CD4-positive, alpha-beta T cell treated with Interleukin-6 at 100 ng/mL for 8 hours (primary cell): Measurements from ENCODE around the gene INPP5F.
"Not testable (repeated sequence)": the region's sequence is repeated elsewhere in the genome, so short reads cannot be mapped to it uniquely, and the experiment has no call there.

Source experiments
- DNase-seq: peaks from one replicate; pipeline ENCODE4 v3.0.0-alpha.2; 2020; ENCODE audit warnings: mixed read lengths, low spot score

INPP5F gene

DNA sequence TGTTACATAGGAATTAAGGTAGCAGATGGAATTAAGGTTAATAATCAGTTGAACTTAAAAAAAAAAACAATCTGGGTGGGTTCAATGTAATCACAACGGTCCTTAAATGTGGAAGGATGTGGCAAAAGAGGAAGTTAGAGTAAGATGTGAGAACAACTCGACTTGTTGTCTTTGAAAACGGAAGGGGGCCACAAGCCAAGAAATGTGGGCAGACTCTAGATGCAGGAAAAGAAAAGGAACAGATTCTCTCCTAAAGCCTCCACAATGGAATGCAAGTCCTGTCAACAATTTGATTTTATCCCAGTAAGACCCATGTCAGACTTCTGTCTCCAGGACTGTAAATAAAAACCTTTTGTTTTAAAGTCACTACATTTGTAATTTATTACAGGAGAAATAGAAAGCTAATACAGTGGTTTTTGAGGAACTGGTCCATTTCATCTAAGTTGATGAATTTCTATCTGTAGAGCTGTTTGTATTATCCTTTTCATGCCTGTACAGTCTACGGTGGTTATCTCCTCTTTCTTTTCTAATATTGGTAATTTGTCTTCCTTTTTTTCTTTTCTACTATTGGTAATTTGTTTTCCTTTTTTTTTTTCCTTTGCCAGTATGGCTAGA lies 138.2 kb downstream of the INPP5F start:
- DNase-seq: no peak

DNA sequence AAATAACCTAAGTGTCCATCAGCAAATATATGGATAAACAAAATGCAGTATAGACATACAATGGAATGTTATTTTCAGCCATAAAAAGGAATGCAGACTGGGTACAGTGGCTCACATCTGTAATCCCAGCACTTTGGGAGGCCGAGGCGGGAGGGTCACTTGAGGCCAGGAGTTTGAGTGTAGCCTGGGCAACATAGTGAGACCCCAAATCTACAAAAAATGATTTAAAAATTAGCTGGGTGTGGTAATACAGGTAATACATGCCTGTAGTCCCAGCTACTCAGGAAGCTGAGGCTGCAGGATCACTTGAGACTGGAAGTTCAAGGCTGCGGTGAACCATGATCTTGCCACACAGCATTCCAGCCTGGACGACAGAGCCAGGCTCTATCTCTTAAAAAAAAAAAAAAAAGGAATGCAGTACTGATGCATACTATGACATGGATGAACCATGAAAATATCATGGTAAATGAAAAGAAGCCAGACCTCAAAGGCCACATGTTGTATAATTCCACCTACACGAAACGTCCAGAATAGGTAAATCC lies 139.9 kb downstream of the INPP5F start:
- DNase-seq: no peak

DNA sequence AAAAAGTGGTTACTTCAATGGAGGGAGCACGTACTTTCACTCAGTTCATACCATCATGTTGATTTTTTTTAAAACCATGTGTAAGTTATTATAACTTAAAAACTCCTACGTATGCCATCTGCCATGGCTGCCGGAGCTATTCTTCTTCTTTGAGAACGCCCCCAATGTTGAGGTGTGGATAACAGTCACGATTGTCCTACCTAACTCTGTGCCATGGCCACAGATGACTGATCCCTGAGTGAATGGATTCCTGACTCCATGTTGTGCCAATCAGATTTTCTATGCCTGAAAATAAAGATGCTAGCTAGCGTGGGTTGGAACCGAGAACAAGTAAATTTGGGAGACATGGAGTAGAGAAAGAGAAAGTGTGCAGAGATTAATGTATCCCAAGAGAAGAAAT lies 141.5 kb downstream of the INPP5F start:
- no peak for DNase-seq

DNA sequence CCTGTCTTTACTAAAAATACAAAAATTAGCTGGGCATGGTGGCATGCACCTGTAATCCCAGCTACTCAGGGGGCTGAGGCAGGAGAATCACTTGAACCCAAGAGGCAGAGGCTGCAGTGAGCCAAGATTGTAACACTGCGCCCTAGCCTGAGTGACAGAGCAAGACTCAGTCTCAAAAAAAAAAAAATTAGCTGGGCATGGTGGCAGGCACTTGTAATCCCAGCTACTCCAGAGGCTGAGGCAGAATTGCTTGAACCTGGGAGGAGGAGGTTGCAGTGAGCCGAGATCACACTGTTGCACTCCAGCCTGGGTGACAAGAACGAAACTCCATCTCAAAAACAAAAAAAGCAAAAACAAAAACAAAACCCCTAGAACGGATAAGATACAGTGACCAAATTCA lies 143.5 kb downstream of the INPP5F start:
- DNase-seq: not testable (repeated sequence)

DNA sequence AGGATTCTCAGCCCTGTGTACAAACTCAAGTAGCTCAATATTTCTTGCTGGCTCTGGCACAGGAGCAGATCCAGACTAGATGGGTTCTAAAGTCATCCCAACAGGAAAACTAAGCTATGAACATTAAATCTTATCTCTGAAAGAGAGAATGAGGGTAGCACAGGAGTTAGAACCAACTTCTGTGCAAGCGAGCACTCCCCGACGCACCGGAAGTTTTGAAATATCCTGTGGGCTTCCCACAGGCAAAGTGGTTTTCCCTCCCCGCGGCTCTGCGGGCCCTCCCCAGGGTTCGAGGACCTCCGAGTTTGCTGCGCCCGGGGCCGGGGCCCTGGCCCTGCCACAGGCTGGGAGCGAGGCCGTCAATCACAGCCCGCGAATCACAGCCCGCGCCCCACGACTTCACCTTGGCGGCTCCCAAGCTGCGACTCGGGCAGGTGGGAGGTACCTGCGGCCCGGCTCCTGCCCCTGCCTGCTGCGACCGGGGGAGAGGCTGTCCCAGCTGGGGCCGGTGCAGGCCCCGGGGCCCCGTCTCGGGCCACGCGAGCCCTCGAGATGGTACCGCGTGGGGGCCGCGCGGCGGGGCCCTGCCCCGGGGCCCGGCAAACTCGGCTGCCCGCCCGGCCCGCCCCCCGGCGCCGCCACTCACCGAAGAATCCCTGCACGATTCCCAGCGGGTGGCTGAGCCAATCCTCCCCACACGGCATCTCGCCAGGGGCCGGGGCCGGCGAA lies 146.2 kb downstream of the INPP5F start:
- DNase-seq: peak; percentile 27

DNA sequence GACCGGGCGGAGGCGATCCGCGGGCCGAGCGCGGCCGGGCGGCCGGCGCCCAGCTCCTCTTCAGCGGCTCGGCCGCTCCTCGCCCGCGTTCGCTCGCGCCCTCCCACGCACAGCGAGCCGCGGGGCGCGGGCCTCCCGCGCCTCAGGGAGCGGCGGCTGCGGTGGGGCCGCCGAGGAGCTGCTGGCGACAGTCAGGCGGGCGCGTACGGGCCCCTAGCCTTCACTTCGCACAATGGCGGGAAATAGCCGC lies 146.7 kb downstream of the INPP5F start, which contains the start of gene MCMBP:
TSS of gene MCMBP (minus strand) at position 234 of the 250 bp plus-strand sequence. CDS start 259 bp downstream, outside the sequence.
- no peak for DNase-seq

GRCh38 chr10:119872860-119873681 lies 147.2 kb downstream of the INPP5F start:
- DNase-seq: peak; percentile 87

DNA sequence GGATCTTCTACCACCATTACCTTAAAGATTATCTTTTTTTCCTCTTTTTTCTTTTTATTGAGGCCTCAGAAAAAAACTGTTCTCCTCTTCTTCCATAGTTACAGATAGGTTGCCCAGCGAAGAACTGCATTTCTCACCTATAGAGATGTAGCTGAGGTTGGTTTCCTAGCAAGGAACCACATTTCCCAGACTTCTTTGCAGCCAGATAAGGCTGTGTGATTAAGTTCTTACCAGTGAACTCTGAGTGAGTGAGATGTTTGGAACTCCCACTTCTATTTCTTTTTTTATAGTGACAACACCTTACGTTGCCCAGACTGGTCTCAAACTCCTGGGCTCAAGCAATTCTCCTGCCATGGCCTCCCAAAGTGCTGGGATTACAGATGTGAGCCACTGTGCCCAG lies 152.7 kb downstream of the INPP5F start:
- no peak for DNase-seq
